ENCODE results near the gene LCN1. TPM values are rescaled to one million over a fixed set of nuclear protein-coding genes. Genes with fewer than 3 reads are reported as not detected.
"Not testable (repeated sequence)": the region's sequence is repeated elsewhere in the genome, so short reads cannot be mapped to it uniquely, and the experiment has no call there.

LCN1 gene
- total RNA-seq, 2 experiments from 2014 or later, result not detected

GRCh38 chr9:135534826-135535225 lies 13.6 kb downstream of the LCN1 start:
- H3K4me1 Mint-ChIP-seq, H3K9me3 Mint-ChIP-seq, H3K36me3 Mint-ChIP-seq, DNase-seq, H3K27ac Mint-ChIP-seq, H3K4me3 Mint-ChIP-seq: not testable (repeated sequence)
- peaks cover 28% of the 10 kb centered on the region for H3K27me3 Mint-ChIP-seq

- H3K4me1 Mint-ChIP-seq, H3K9me3 Mint-ChIP-seq, DNase-seq, H3K36me3 Mint-ChIP-seq, H3K27ac Mint-ChIP-seq, H3K4me3 Mint-ChIP-seq: not testable (repeated sequence)
- H3K27me3 Mint-ChIP-seq, result peaks cover 32% of the 10 kb centered on the region
Observed at GRCh38 chr9:135535631-135536030, 14.4 kb downstream of the LCN1 start.

DNA sequence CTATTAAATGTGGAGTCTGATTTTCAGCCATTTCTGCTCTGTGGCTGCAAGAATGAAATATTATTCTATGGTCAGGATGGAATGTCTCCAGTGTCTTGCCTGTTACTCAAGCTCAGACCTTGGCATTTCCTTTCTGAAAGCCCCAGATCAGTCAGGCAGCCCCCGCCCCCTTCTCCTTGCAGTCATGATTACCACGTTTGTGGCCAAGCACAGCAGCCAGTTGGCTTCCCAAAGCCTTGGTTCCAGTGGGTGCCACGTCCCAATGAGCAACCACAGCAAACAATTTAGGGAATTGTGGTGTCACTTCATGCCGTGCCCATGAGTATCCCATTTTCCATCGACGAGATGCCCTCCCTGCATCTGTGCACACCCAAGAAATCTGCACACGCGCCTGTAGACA lies 15.0 kb downstream of the LCN1 start:
- no peaks in the 10 kb centered on the region for H3K36me3 Mint-ChIP-seq
- no peaks in the 10 kb centered on the region for H3K4me1 Mint-ChIP-seq
- no peak for DNase-seq
- H3K27ac Mint-ChIP-seq, result no peak overlapping the region
- no peaks in the 10 kb centered on the region for H3K9me3 Mint-ChIP-seq
- peaks cover 34% of the 10 kb centered on the region for H3K27me3 Mint-ChIP-seq
- H3K4me3 Mint-ChIP-seq, result no peak overlapping the region

- H3K27ac Mint-ChIP-seq, DNase-seq, H3K36me3 Mint-ChIP-seq, H3K4me1 Mint-ChIP-seq, H3K9me3 Mint-ChIP-seq, H3K4me3 Mint-ChIP-seq: not testable (repeated sequence)
- H3K27me3 Mint-ChIP-seq, result peaks cover 27% of the 10 kb centered on the region
Observed at GRCh38 chr9:135543262-135543894, 22.1 kb downstream of the LCN1 start.

- DNase-seq, result no peak
- H3K27ac Mint-ChIP-seq, result no peak overlapping the region
- no peaks in the 10 kb centered on the region for H3K4me1 Mint-ChIP-seq
- no peak overlapping the region for H3K4me3 Mint-ChIP-seq
- no peaks in the 10 kb centered on the region for H3K9me3 Mint-ChIP-seq
- H3K36me3 Mint-ChIP-seq, result no peaks in the 10 kb centered on the region
- peaks cover 14% of the 10 kb centered on the region for H3K27me3 Mint-ChIP-seq
Observed at GRCh38 chr9:135544981-135545635, 23.9 kb downstream of the LCN1 start.

- H3K27me3 Mint-ChIP-seq, result peaks cover 12% of the 10 kb centered on the region
- DNase-seq, H3K27ac Mint-ChIP-seq, H3K4me1 Mint-ChIP-seq, H3K9me3 Mint-ChIP-seq, H3K4me3 Mint-ChIP-seq, H3K36me3 Mint-ChIP-seq: not testable (repeated sequence)
Observed at GRCh38 chr9:135545646-135546176, 24.5 kb downstream of the LCN1 start, which contains the start of gene OBP2A. Gene OBP2A, plus strand, starts transcription at chr9:135546126. Its CDS starts 55 bp downstream, at chr9:135546181.

DNA sequence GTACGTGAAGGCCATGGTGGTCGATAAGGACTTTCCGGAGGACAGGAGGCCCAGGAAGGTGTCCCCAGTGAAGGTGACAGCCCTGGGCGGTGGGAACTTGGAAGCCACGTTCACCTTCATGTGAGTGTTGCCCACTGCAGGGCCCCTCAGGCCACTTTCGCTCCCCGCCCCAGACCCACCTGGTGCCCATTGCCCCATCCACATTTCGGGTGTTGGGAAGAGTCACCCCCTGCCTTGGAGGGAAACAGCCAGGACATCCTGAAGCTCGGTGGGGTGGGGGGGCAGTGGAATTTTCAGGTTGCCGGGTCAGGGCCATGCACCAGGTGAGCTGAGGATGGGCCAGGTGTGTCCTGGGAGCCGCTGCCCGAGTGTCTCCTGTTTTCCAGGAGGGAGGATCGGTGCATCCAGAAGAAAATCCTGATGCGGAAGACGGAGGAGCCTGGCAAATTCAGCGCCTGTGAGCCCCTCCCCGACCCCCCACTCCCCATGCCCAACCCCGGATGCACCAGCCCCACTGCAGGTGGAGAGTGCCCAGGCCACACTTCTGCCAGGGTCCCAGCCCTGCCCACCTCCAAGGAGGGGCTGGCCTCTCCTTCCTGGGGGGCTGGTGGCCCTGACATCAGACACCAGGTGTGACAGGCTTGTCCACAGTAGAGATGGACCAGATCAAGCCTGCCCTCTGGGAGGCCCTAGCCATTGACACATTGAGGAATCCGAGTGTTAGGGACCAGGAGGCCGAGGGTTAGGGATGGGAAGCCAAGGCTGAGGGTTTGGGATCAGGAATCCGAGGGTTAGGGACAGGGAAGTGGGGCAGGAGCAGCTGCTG lies 25.8 kb downstream of the LCN1 start:
- H3K4me1 Mint-ChIP-seq, H3K27ac Mint-ChIP-seq, H3K4me3 Mint-ChIP-seq, H3K36me3 Mint-ChIP-seq, H3K9me3 Mint-ChIP-seq, DNase-seq, H3K27me3 Mint-ChIP-seq: not testable (repeated sequence)

GRCh38 chr9:135547756-135548736 lies 26.8 kb downstream of the LCN1 start:
- peaks cover 8% of the 10 kb centered on the region for H3K27me3 Mint-ChIP-seq
- H3K9me3 Mint-ChIP-seq, result no peaks in the 10 kb centered on the region
- H3K4me1 Mint-ChIP-seq, result no peaks in the 10 kb centered on the region
- no peak overlapping the region for H3K4me3 Mint-ChIP-seq
- DNase-seq, result no peak
- H3K36me3 Mint-ChIP-seq, result no peaks in the 10 kb centered on the region
- H3K27ac Mint-ChIP-seq, result no peak overlapping the region

GRCh38 chr9:135549478-135550343 lies 28.5 kb downstream of the LCN1 start:
- not testable (repeated sequence) for DNase-seq, H3K36me3 Mint-ChIP-seq, H3K27ac Mint-ChIP-seq, H3K9me3 Mint-ChIP-seq, H3K27me3 Mint-ChIP-seq, H3K4me1 Mint-ChIP-seq, H3K4me3 Mint-ChIP-seq

GRCh38 chr9:135550344-135550918 lies 29.2 kb downstream of the LCN1 start:
- Mint-ChIP-seq H3K4me1 (no peaks in the 10 kb centered on the region), H3K27me3 (no peaks in the 10 kb centered on the region), H3K27ac (no peak overlapping the region), H3K4me3 (no peak overlapping the region), H3K36me3 (no peaks in the 10 kb centered on the region), H3K9me3 (no peaks in the 10 kb centered on the region)
- no peak for DNase-seq

GRCh38 chr9:135551031-135551430 lies 29.8 kb downstream of the LCN1 start:
- Mint-ChIP-seq H3K27ac (no peak overlapping the region), H3K4me1 (no peaks in the 10 kb centered on the region), H3K36me3 (no peaks in the 10 kb centered on the region), H3K4me3 (no peak overlapping the region), H3K27me3 (no peaks in the 10 kb centered on the region), H3K9me3 (no peaks in the 10 kb centered on the region)
- DNase-seq, result no peak

DNA sequence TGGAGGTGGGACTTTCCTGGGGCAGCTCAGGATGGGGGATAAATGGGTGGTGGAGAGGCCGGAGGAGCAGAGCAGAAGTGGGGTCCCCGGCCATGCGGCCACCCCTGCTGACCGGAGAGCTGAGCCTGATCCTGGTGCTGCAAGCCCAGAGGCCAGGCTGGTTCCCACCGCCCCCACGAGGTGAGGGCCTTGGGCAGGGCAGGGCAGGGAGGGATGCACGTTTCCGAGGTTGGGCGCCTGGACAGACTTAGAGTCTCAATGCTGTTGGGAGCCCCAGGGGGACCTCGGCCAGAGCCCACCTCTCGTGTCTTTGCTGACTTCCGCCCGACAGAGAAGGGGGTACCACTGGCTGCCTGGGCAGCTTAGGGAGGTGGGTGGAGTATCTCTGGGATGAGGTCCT lies 30.2 kb downstream of the LCN1 start:
- H3K9me3 Mint-ChIP-seq, result no peaks in the 10 kb centered on the region
- DNase-seq, result no peak
- H3K4me3 Mint-ChIP-seq, result no peak overlapping the region
- H3K36me3 Mint-ChIP-seq, result no peaks in the 10 kb centered on the region
- no peaks in the 10 kb centered on the region for H3K4me1 Mint-ChIP-seq
- H3K27ac Mint-ChIP-seq, result no peak overlapping the region
- H3K27me3 Mint-ChIP-seq, result no peaks in the 10 kb centered on the region

- no peaks in the 10 kb centered on the region for H3K36me3 Mint-ChIP-seq
- DNase-seq, result no peak
- H3K27ac Mint-ChIP-seq, result no peak overlapping the region
- H3K9me3 Mint-ChIP-seq, result no peaks in the 10 kb centered on the region
- H3K4me3 Mint-ChIP-seq, result no peak overlapping the region
- no peaks in the 10 kb centered on the region for H3K27me3 Mint-ChIP-seq
- no peaks in the 10 kb centered on the region for H3K4me1 Mint-ChIP-seq
Observed at GRCh38 chr9:135552021-135552697, 30.9 kb downstream of the LCN1 start.
